SK-N-MC (cell line): ENCODE results near the gene TSR1.

ENCODE experiments used
- EZH2 ChIP-seq: fragments of 200-600 bp; sonication (generic); IDR thresholded peaks from one replicate; pipeline ENCODE4 v1.6.1; 2017; ENCODE audit warnings: antibody characterized with exemption
- FOXP2 ChIP-seq: optimal IDR thresholded peaks from 2 replicates; pipeline ENCODE3; 2011; ENCODE audit warnings: mild to moderate bottlenecking, moderate library complexity; ENCODE audit not compliant: insufficient read depth; ENCODE audit errors: extremely low read length, control extremely low read depth
- POLR2AphosphoS5 ChIP-seq: IDR thresholded peaks from 2 replicates; pipeline ENCODE4 v1.6.1; 2012; ENCODE audit warnings: mild to moderate bottlenecking, low read depth, low read length, borderline replicate concordance

DNA sequence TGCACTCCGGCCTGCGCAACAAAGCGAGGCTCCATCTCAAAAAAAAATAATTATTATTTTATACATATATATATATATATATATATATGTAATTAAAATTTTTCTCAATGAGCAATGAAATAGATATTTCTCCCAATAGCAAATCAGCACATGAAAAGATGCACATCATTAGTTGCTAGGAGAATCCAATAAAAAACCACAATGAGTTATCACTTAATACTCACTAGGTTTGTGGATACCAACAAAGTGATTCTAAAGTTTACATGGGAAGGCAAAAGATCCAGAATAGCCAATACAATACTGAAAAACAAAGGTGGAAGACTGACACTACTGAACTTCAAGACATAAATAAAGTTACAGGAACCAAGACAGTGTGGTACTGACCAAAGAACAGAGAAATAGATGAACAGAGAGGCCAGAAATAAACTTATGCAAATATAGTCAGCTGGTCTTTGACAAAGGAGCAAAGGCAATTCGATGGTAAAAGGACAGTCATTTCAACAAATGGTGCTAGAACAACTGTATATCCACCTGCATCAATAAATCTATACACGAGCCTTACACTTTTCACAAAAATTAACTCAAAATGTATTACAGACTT is 46.3 kb downstream of the TSR1 start:
- TF ChIP-seq EZH2, result no peak
- no peak for TF ChIP-seq POLR2AphosphoS5
- TF ChIP-seq FOXP2, result no peak
